ENCODE data around the gene SCAANT1. TPM values are rescaled to one million over a fixed set of nuclear protein-coding genes. Genes with fewer than 3 reads are reported as not detected.

The SCAANT1 gene
- polyA plus RNA-seq, 1 experiment: not detected

DNA sequence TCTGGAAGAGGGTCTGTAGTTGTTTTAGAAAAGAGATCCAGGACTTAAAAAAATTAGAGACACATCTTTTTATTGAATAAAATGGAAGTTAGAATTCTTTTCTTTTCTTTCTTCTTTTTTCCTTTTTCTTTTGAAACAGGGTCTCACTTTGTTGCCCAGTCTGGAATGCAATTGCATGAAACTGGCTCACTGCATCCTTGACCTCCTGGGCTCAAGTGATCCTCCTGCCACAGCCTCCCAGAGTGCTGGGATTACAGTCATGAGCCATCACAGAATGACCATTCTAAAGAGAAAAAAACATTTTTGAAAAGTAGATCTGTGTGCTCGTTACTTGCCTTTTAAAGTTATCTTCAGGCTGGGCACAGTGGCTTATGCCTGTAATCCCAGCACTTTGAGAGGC is 45.0 kb downstream of the SCAANT1 start:
- H3K27ac ChIP-seq (ENCODE audit: low read depth, low read length): no peak overlapping the region
- POLR2A ChIA-PET: no interaction called here
- no peaks in the 10 kb centered on the region for H3K27me3 ChIP-seq (ENCODE audit: control insufficient read depth, insufficient read depth, low read length)
- H3K9me3 ChIP-seq (ENCODE audit: control insufficient read depth, insufficient read depth, low read length): peaks cover 3% of the 10 kb centered on the region; the same call in 1 of the 2 replicates
- no peak for DNase-seq (ENCODE audit: low read depth, low spot score)
- TF ChIP-seq, protein P1, sequence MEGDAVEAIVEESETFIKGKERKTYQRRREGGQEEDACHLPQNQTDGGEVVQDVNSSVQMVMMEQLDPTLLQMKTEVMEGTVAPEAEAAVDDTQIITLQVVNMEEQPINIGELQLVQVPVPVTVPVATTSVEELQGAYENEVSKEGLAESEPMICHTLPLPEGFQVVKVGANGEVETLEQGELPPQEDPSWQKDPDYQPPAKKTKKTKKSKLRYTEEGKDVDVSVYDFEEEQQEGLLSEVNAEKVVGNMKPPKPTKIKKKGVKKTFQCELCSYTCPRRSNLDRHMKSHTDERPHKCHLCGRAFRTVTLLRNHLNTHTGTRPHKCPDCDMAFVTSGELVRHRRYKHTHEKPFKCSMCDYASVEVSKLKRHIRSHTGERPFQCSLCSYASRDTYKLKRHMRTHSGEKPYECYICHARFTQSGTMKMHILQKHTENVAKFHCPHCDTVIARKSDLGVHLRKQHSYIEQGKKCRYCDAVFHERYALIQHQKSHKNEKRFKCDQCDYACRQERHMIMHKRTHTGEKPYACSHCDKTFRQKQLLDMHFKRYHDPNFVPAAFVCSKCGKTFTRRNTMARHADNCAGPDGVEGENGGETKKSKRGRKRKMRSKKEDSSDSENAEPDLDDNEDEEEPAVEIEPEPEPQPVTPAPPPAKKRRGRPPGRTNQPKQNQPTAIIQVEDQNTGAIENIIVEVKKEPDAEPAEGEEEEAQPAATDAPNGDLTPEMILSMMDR (IDR thresholded peaks at IDR 0.05; ENCODE audit: low read depth, low read length): no peak
- no peak overlapping the region for H3K4me3 ChIP-seq (ENCODE audit: low read depth, low read length)
- CTCF ChIA-PET: no interaction called here

DNA sequence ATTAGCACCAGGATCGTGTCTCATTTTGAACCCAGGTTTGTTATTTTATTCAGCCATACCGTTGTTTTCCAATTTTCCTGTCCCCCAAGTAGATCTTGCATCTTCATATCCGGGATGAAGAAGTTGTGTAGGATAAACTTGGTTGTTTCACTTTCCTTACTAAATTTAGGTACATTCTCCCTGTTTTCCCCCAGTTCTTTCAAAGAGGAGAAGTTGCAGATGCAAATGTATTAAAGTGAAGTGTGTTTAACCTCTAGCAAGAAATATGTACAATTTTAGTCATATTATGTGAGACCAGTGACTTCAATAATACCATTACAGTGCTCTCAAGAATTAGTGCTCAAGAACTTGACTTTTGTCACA is 47.2 kb downstream of the SCAANT1 start:
- peak overlapping the region; percentile 83 for H3K4me3 ChIP-seq (ENCODE audit: low read depth, low read length)
- no peak for DNase-seq (ENCODE audit: low read depth, low spot score)
- TF ChIP-seq, protein P1 (IDR thresholded peaks at IDR 0.05; ENCODE audit: low read depth, low read length): no peak
- peaks cover 3% of the 10 kb centered on the region; the same call in 1 of the 2 replicates for H3K9me3 ChIP-seq (ENCODE audit: control insufficient read depth, insufficient read depth, low read length)
- ChIA-PET POLR2A (no interaction called here), CTCF (no interaction called here)
- no peaks in the 10 kb centered on the region for H3K27me3 ChIP-seq (ENCODE audit: control insufficient read depth, insufficient read depth, low read length)
- peak overlapping the region; percentile 11 for H3K27ac ChIP-seq (ENCODE audit: low read depth, low read length)

DNA sequence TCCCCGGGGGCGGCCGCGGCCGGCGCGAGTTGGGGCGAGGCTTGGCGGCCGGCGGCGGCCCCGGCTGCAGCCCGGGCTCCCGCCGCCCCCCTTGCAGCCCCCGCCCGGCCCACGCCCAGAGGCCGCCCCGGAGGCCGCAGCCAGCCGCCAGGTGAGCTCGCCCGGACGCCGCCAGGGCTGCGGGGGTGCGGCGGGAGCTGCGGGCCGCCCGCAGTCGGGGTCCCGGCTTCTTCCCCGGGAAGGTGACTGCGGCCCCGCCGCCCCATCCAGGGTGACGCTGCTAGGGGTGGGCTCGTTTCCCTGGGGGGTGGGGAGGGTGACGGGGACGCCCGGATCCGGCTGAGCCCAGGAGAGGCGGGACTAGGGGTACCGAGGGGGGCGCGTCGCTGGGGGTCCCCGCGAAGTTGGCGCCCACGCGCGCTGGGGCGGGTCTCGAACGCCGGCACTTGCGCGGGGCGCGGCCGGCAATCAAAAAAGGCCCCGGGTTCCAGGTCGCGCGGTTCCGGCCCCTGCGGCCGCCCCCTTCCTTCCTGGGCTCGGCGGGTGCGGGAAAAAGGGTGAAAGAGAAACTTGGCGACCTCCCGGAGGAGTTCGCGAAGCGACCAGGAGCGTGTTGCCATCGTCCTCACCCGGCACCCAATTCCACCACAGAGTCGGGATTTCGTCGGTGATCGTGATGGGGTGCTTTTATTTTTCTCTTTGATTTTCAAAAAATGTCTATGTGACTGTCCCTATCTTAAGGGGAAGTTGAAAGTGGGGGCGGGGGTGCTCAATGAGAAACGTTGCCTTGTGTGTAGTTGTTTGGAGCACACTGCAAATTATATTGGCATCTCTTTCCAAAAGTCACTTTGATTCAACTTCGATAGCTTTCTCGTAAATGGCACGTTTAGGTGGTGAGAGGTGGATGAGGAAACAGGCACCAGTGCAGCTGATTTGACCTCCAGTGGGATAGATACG is 47.9 kb downstream of the SCAANT1 start:
- H3K27me3 ChIP-seq (ENCODE audit: control insufficient read depth, insufficient read depth, low read length): no peaks in the 10 kb centered on the region
- TF ChIP-seq, protein P1 (IDR thresholded peaks at IDR 0.05; ENCODE audit: low read depth, low read length): no peak
- ChIA-PET CTCF (no interaction called here), POLR2A (interaction anchor here (0.7 to 1.0 kb wide), 2 partner anchors 40 to 108 kb away, joined by 4 read pairs; no protein-coding TSS in a partner anchor)
- peak overlapping the region; percentile 83 for H3K4me3 ChIP-seq (ENCODE audit: low read depth, low read length)
- no peak for DNase-seq (ENCODE audit: low read depth, low spot score)
- peaks cover 3% of the 10 kb centered on the region; the same call in 1 of the 2 replicates for H3K9me3 ChIP-seq (ENCODE audit: control insufficient read depth, insufficient read depth, low read length)
- H3K27ac ChIP-seq (ENCODE audit: low read depth, low read length): peak overlapping the region; percentile 11

DNA sequence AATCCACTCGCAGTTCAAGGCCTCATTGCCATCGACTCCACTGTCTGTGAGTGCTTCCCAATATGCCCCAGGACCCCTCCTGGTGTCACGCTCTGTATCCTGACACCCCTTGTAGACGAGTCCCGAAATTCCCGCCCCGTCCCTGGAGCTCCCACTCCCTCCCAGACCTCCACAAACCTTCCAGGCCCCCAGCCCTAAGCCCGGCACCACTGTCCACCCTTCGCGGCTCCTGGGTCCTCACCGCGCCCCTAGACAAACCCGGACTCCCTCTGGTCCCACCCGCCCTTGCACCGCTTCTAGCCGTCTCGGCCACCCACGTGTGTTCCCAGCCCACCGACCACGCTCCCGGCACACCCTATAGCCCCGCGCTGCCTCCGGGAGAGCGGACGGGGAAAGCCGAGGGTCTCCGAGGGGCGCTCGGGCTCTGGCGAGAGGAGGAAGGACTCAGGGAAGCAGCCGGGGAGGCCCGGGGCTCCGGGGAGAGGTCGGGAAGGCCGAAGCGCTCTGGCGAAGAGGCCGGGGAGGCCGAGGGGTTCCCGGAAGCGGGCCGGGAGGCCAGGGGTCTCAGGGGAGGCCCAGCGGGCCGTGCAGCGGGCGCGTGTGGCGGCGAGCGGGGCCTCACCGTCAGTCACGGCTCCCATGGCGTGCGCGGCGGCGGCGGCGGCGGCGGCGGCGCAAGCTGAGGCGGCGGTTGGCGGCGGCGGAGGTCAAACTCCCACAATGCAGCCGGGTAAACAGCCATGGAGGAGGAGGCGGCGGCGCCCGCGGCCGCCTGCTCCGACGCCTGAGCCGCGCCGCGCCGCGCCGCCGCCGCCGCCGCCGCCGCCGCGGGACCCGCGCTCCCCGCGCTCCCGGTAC is 48.8 kb downstream of the SCAANT1 start, which contains the start of the genes ATXN7 and THOC7:
Gene ATXN7 (plus strand): TSS at position 718 of the 858 bp plus-strand sequence. CDS start 48,732 bp downstream, outside the sequence.
Gene THOC7 (minus strand): TSS at position 656 of the 858 bp plus-strand sequence. CDS start 15 bp downstream, at position 641.
- TF ChIP-seq, protein P1 (IDR thresholded peaks at IDR 0.05; ENCODE audit: low read depth, low read length): no peak
- ChIA-PET CTCF (no interaction called here), POLR2A (interaction anchor here (0.6 to 1.0 kb wide), 3 partner anchors 40 to 109 kb away, joined by 3 to 4 read pairs (median 4); no protein-coding TSS in a partner anchor)
- Histone ChIP-seq H3K9me3 (ENCODE audit: control insufficient read depth, insufficient read depth, low read length) (peaks cover 3% of the 10 kb centered on the region; the same call in 1 of the 2 replicates), H3K27ac (ENCODE audit: low read depth, low read length) (peak within 1 kb of the TSS; percentile 61), H3K4me3 (ENCODE audit: low read depth, low read length) (peak within 1 kb of the TSS; percentile 83), H3K27me3 (ENCODE audit: control insufficient read depth, insufficient read depth, low read length) (no peaks in the 10 kb centered on the region)
- DNase-seq (ENCODE audit: low read depth, low spot score): no peak
